Astrocyte (in vitro differentiated cells and primary cell): ENCODE results near the gene KCNJ5. TPM values are rescaled to one million over a fixed set of nuclear protein-coding genes. Genes with fewer than 3 reads are reported as not detected.

ENCODE experiments used
- DNase-seq: peaks from one replicate; pipeline ENCODE4 v3.0.0-alpha.2; 2010; ENCODE audit warnings: low read depth
- FAIRE-seq: peaks from 2 replicates; lab custom pipeline; 2011; peaks lifted over from hg19 to GRCh38; lab: Jason Lieb, UNC
- H2AFZ ChIP-seq: 2 replicates; pipeline ENCODE4 v1.6.0; 2012; ENCODE audit warnings: low read depth, low read length, inconsistent platforms
- H3K27ac ChIP-seq: 2 replicates; pipeline ENCODE4 v1.5.1; 2011; ENCODE audit warnings: low read depth, low read length, inconsistent platforms
- H3K27me3 ChIP-seq: 2 replicates; pipeline ENCODE4 v1.6.0; 2011; ENCODE audit warnings: low read length, inconsistent platforms; ENCODE audit not compliant: insufficient read depth
- H3K36me3 ChIP-seq: 2 replicates; pipeline ENCODE4 v1.5.1; 2011; ENCODE audit warnings: low read length, inconsistent platforms; ENCODE audit not compliant: insufficient read depth
- H3K4me1 ChIP-seq: 2 replicates; pipeline ENCODE4 v1.5.1; 2011; ENCODE audit warnings: low read length, inconsistent platforms; ENCODE audit not compliant: insufficient read depth
- H3K4me2 ChIP-seq: 2 replicates; pipeline ENCODE4 v1.6.0; 2012; ENCODE audit warnings: low read length, inconsistent platforms
- H3K4me3 ChIP-seq: 2 replicates; pipeline ENCODE4 v1.5.1; 2011; ENCODE audit warnings: low read depth, mild to moderate bottlenecking, low read length, inconsistent platforms; ENCODE audit not compliant: insufficient read depth
- H3K79me2 ChIP-seq: 2 replicates; pipeline ENCODE4 v1.6.0; 2012; ENCODE audit warnings: mild to moderate bottlenecking, low read length, inconsistent platforms; ENCODE audit not compliant: insufficient read depth
- H3K9ac ChIP-seq: 2 replicates; pipeline ENCODE4 v1.6.0; 2012; ENCODE audit warnings: mild to moderate bottlenecking, low read length, inconsistent platforms
- H3K9me3 ChIP-seq: 2 replicates; pipeline ENCODE4 v1.5.1; 2012; ENCODE audit warnings: low read depth, mild to moderate bottlenecking, low read length, inconsistent platforms; ENCODE audit not compliant: insufficient read depth
- H4K20me1 ChIP-seq: 2 replicates; pipeline ENCODE4 v1.6.0; 2012; ENCODE audit warnings: low read length, inconsistent platforms; ENCODE audit not compliant: insufficient read depth
- H3K27ac Mint-ChIP-seq: one replicate; pipeline ENCODE4 v1.8.0; 2021; ENCODE audit warnings: mild to moderate bottlenecking, mixed read lengths; ENCODE audit not compliant: unreplicated experiment
- H3K27me3 Mint-ChIP-seq: one replicate; pipeline ENCODE4 v1.8.0; 2021; ENCODE audit warnings: low read depth, mixed read lengths; ENCODE audit not compliant: unreplicated experiment
- H3K36me3 Mint-ChIP-seq: one replicate; pipeline ENCODE4 v1.8.0; 2021; ENCODE audit warnings: low read depth, mixed read lengths; ENCODE audit not compliant: unreplicated experiment
- H3K4me1 Mint-ChIP-seq: one replicate; pipeline ENCODE4 v1.8.0; 2021; ENCODE audit warnings: low read depth, mixed read lengths; ENCODE audit not compliant: unreplicated experiment
- H3K4me3 Mint-ChIP-seq: one replicate; pipeline ENCODE4 v1.8.0; 2021; ENCODE audit warnings: mild to moderate bottlenecking, moderate library complexity, mixed read lengths; ENCODE audit not compliant: unreplicated experiment
- H3K9me3 Mint-ChIP-seq: one replicate; pipeline ENCODE4 v1.8.0; 2021; ENCODE audit warnings: mild to moderate bottlenecking, mixed read lengths; ENCODE audit not compliant: unreplicated experiment
- CTCF ChIP-seq: IDR thresholded peaks from 2 replicates; pipeline ENCODE4 v1.5.1; 2011; ENCODE audit warnings: low read depth, mild to moderate bottlenecking, inconsistent platforms, low read length, moderate library complexity; ENCODE audit not compliant: insufficient read depth
- EZH2 ChIP-seq: IDR thresholded peaks from 2 replicates; pipeline ENCODE4 v1.6.1; 2012; ENCODE audit warnings: mild to moderate bottlenecking, low read length, inconsistent platforms; ENCODE audit not compliant: insufficient read depth
- total RNA-seq: library from RNA; stranded (reverse); gene quantifications from 2 replicates; pipeline ENCODE4 v1.2.1, GENCODE V29; 2021

KCNJ5 gene
- total RNA-seq, 1 donor from 2014 or later = 1.4 TPM

GRCh38 chr11:128933481-128934178, 42.5 kb downstream of the KCNJ5 start:
- H3K27ac ChIP-seq = no peak overlapping the region
- Mint-ChIP-seq H3K27me3 (peaks cover 19% of the 10 kb centered on the region), H3K4me1 (peaks cover 16% of the 10 kb centered on the region), H3K4me3 (no peak overlapping the region), H3K27ac (no peak overlapping the region), H3K9me3 (peaks cover 2% of the 10 kb centered on the region), H3K36me3 (no peaks in the 10 kb centered on the region)
- no peak overlapping the region for H3K4me3 ChIP-seq
- H4K20me1 ChIP-seq = no peaks in the 10 kb centered on the region
- H3K9ac ChIP-seq = no peak overlapping the region
- TF ChIP-seq EZH2 = no peak
- no peak for TF ChIP-seq CTCF
- FAIRE-seq (no peak), DNase-seq (no peak)
- H3K27me3 ChIP-seq = no peaks in the 10 kb centered on the region
- H3K4me2 ChIP-seq = no peak overlapping the region
- no peaks in the 10 kb centered on the region for H3K79me2 ChIP-seq
- H3K9me3 ChIP-seq = no peaks in the 10 kb centered on the region
- no peaks in the 10 kb centered on the region for H3K4me1 ChIP-seq
- H3K36me3 ChIP-seq = no peaks in the 10 kb centered on the region
- no peak overlapping the region for H2AFZ ChIP-seq

GRCh38 chr11:128934351-128934750, 43.2 kb downstream of the KCNJ5 start:
- H3K4me3 ChIP-seq = no peak overlapping the region
- H3K27me3 ChIP-seq = peaks cover 2% of the 10 kb centered on the region
- peaks cover 24% of the 10 kb centered on the region for H3K27me3 Mint-ChIP-seq
- no peak for TF ChIP-seq EZH2
- no peak for TF ChIP-seq CTCF
- no peaks in the 10 kb centered on the region for H3K36me3 Mint-ChIP-seq
- no peak overlapping the region for H3K27ac ChIP-seq
- H3K79me2 ChIP-seq = no peaks in the 10 kb centered on the region
- no peak overlapping the region for H2AFZ ChIP-seq
- no peaks in the 10 kb centered on the region for H3K36me3 ChIP-seq
- no peaks in the 10 kb centered on the region for H3K9me3 ChIP-seq
- H3K4me2 ChIP-seq = no peak overlapping the region
- H3K9me3 Mint-ChIP-seq = peaks cover 2% of the 10 kb centered on the region
- DNase-seq = no peak
- peaks cover 13% of the 10 kb centered on the region for H3K4me1 Mint-ChIP-seq
- no peaks in the 10 kb centered on the region for H3K4me1 ChIP-seq
- H3K4me3 Mint-ChIP-seq = no peak overlapping the region
- no peak for FAIRE-seq
- no peak overlapping the region for H3K9ac ChIP-seq
- no peaks in the 10 kb centered on the region for H4K20me1 ChIP-seq
- no peak overlapping the region for H3K27ac Mint-ChIP-seq

GRCh38 chr11:128934926-128935325, 43.8 kb downstream of the KCNJ5 start:
- no peaks in the 10 kb centered on the region for H3K79me2 ChIP-seq
- H3K9me3 ChIP-seq = no peaks in the 10 kb centered on the region
- Mint-ChIP-seq H3K27ac (no peak overlapping the region), H3K36me3 (no peaks in the 10 kb centered on the region), H3K27me3 (peaks cover 25% of the 10 kb centered on the region), H3K4me1 (peaks cover 8% of the 10 kb centered on the region), H3K4me3 (no peak overlapping the region), H3K9me3 (peaks cover 2% of the 10 kb centered on the region)
- H3K9ac ChIP-seq = no peak overlapping the region
- H3K4me1 ChIP-seq = no peaks in the 10 kb centered on the region
- no peak overlapping the region for H3K27ac ChIP-seq
- no peaks in the 10 kb centered on the region for H3K36me3 ChIP-seq
- no peaks in the 10 kb centered on the region for H4K20me1 ChIP-seq
- H3K4me2 ChIP-seq = no peak overlapping the region
- H3K4me3 ChIP-seq = no peak overlapping the region
- no peak for TF ChIP-seq CTCF
- no peak for TF ChIP-seq EZH2
- no peak for FAIRE-seq
- H2AFZ ChIP-seq = no peak overlapping the region
- H3K27me3 ChIP-seq = peaks cover 2% of the 10 kb centered on the region
- no peak for DNase-seq
